GM19455 (cell line): ENCODE data around the gene CCL23.
"Not testable (repeated sequence)": the region's sequence is repeated elsewhere in the genome, so short reads cannot be mapped to it uniquely, and the experiment has no call there.

Source experiments
- ATAC-seq: cut with Tn5 transposase; IDR thresholded peaks from one replicate; pipeline ENCODE4 v1.9.1; 2021; ENCODE audit not compliant: unreplicated experiment

CCL23 gene, protein sequence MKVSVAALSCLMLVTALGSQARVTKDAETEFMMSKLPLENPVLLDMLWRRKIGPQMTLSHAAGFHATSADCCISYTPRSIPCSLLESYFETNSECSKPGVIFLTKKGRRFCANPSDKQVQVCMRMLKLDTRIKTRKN

DNA sequence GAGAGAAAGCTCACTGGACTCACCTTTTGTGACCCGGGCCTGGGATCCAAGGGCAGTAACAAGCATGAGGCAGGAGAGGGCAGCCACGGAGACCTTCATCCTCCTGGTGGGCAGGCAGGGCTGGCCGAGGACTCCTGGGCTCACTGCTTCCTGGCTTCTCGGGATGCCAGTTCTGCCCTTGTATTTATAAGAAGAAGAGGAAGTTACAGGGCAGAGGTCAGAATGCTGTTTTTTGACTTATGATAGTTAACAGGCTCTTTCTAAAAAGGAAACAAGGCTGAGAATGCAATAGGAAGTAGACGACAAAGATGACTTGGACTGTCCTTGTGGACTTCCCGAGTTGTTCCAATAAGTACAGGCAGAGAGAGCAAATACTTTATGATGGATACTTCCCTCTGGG is at the start of gene CCL23:
Gene CCL23, minus strand, starts transcription at position 174 of the 400 bp plus-strand sequence. Its CDS starts 75 bp downstream, at position 99.
- ATAC-seq, result no peak

GRCh38 chr17:36066365-36066985 is 48.7 kb upstream of the CCL23 start:
- ATAC-seq, result no peak

GRCh38 chr17:36063786-36064541 is 46.2 kb upstream of the CCL23 start, which contains the start of gene CCL18:
Gene CCL18, plus strand, starts transcription at chr17:36064272. Its CDS starts 71 bp downstream, at chr17:36064343.
- no peak for ATAC-seq

DNA sequence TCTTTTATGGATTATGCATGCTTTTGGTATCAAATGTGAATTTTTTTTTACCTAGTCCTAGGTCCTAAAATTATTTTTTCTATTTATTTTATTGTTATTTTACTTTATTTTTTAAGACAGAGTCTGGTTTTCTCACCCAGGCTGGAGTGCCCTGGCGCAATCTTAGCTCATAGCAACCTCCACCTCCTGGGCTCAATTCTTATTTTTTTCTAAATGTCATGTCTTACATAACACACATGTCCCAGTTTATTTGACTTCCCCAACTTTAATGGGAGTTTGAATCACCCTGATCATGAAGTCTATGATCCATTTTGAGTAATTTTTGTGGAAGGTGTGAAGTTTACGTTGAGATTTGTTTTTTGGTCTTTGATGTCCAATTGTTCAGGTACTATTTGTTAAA is 43.0 kb upstream of the CCL23 start:
- ATAC-seq, result no peak

- no peak for ATAC-seq
These were observed 41.6 kb upstream of the CCL23 start for GRCh38 chr17:36059406-36059805.

DNA sequence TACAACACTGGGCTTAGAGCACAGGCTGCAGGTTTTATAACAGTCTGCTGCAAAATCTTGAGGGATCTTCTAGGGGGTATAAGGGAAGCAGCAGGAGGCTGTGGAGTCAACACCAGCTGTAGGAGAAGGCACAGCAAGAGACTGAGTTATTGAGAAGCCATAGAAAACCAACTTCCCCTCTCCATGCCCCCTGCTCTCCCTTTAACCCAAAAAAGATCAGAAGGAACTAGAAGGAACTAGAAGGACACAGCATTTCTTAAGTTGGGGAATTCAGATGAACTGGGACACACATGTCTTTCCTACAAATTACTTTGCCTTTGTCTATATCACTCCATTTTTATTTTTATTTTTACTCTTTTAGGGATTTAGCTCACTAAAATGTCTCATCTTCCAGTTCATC is 40.1 kb upstream of the CCL23 start:
- ATAC-seq, result no peak

GRCh38 chr17:36055921-36056520 is 38.2 kb upstream of the CCL23 start:
- no peak for ATAC-seq

DNA sequence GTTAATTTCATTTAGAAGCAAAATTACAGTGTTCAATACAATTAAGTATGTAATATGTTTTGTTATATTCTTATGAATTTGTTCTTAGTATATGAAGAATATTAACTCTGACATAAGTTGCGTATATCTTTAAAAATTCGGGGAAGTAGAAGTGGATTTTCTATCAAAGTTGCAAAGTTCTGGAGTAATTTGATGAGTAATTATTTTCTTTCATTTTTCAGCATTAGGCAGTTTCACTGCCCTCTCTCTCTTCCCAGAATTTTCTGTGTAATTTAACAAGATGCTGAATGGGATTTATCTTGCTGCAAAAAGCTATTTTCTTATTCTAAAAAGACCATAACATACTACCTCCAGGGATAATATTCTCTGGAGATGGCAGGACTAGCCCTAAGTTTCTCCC is 37.4 kb upstream of the CCL23 start:
- no peak for ATAC-seq

DNA sequence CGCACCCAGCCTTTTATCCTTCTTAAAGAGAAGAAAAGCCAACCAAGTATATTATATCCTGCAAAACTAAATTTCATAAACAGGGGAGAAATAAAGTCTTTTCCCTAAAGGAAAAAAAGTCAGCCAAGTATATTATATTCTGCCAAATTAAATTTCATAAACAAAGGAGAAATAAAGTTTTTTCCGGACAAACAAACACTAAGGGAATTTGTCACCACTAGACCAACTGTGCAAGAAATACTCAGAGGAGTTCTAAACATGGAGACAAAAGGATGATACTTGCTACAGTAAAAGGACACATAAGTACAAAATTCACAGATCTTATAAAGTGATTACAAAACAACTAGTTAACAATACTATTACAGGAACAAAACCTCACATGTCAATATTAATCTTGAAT is 31.9 kb upstream of the CCL23 start:
- ATAC-seq, result no peak

GRCh38 chr17:36048066-36048465 is 30.3 kb upstream of the CCL23 start:
- ATAC-seq, result no peak

- ATAC-seq, result no peak
These were observed 18.5 kb upstream of the CCL23 start for GRCh38 chr17:36036235-36036634.

GRCh38 chr17:36034127-36034526 is 16.4 kb upstream of the CCL23 start:
- no peak for ATAC-seq

- ATAC-seq, result no peak
These were observed 13.2 kb upstream of the CCL23 start for GRCh38 chr17:36030956-36031355.

DNA sequence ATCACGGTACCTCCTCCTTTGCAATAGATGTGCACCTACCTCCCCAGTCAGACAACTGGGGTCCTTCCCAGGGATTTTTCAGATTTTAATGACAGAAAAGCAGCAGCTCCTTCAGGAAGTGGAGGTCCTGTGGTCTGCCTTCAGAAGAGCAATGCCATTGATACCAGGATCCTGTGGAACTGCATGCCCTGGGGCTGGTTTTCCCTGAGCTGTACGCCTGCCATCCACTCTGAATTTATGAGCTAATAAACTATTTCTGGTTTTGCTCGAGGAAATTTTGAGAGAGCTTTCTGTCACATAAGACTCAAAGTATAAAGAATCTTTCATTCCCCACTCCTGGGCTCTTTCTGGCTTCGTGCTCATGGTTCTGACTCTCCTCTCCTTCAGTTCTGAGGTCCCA is 10.0 kb upstream of the CCL23 start:
- no peak for ATAC-seq

DNA sequence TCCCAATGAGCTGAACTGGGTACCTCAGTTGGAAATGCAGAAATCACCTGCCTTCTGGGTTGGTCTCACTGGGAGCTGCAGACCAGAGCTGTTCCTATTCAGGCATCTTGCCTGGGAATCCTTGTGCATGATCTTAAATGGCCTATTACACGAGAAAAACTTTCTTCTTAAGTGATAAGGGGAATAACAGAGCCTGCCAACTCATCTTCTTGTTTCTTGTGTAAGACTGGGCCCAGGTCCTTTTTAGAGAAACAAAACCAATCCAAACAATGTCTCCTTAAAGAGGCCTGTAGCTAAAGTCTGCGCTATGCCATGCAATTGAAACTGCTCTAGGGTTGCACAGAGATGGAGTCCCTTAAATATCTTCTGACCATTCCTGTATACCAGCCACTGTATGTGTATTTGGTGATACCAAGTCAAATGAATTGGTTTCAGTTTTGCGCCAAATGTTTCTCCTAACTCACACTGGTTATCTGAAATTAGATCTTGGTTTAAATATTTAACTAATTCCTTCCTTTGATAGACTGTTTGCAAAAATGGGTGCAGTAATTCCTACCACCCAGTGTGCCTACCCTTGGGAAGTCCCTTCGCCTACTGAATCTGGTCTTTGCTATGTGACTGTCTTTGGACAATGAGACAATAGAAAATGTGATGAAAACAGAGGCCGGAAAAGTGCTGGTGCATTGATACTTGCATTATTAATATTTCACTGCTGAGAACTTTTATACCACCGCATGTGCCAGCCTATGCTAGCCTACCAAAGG is 6.5 kb upstream of the CCL23 start:
- ATAC-seq, result no peak

GRCh38 chr17:36019423-36019822 is 1.7 kb upstream of the CCL23 start:
- no peak for ATAC-seq

- no peak for ATAC-seq
These were observed 1.2 kb downstream of the CCL23 start for GRCh38 chr17:36016555-36016954.

GRCh38 chr17:36015895-36016294 is 1.9 kb downstream of the CCL23 start:
- ATAC-seq, result not testable (repeated sequence)

DNA sequence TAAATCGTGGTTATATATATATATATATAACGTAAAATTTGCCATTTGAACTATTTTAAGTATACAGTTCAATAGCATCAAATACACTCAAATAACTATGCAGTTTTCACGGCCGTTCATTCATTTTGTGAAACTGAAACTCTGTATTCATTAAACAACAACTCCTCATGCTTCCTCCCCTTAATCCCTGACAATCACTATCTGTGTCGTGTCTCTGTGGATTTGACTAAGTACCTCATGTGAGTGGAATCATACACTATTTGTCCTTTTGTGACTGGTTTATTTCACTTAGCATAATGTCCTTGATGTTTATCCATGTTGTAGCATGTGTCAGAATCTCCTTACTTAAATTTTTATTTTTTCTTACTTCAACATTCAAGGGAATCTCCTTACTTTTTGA is 2.8 kb downstream of the CCL23 start:
- ATAC-seq, result no peak

DNA sequence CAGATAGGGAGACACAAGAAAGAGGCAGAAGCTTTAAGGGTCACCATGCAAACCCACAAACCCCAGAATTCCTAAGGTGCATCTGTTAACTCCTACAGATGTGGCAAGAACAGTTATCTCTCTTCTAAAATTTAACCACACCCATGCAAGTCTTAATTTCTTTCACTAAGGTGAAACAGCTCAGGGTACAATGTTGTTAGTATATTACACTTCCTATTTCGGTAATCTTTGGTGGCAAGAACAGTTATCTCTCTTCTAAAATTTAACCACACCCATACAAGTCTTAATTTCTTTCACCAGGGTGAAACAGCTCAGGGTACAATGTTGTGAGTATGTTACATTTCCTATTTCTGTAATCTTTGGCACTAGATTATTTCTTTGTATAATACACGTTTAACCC is 6.6 kb downstream of the CCL23 start:
- no peak for ATAC-seq

- ATAC-seq, result no peak
These were observed 8.6 kb downstream of the CCL23 start for GRCh38 chr17:36008998-36009665.
